HepG2 (cell line): ENCODE measurements around the gene ARFGAP1. TPM values are rescaled to one million over a fixed set of nuclear protein-coding genes. Genes with fewer than 3 reads are reported as not detected.

ENCODE experiments used
- ATAC-seq: fragments of 200-7000 bp; cut with Tn5 transposase; 3 replicates; pipeline ENCODE4 v1.9.1; 2020; ENCODE audit warnings: mild to moderate bottlenecking, moderate library complexity
- BruUV-seq: library from RNA; stranded (reverse); fragments of 400-500 nt; replicated peaks from 2 replicates; lab custom pipeline; 2021; lab: Mats Ljungman, UMichigan
- CTCF ChIA-PET: fragments of 300-600 bp; formaldehyde crosslinking; extraction: SDS; loops from one replicate; lab custom pipeline; 2021; ENCODE audit warnings: low total read pairs, inconsistent platforms, low intra/inter-chr PET ratio; lab: Yijun Ruan, JAX
- POLR2A ChIA-PET: fragments of 350-600 bp; sonication (Branson Sonifier 250); formaldehyde crosslinking; loops from one replicate; lab custom pipeline; 2020; ENCODE audit warnings: antibody characterized with exemption, inconsistent platforms; lab: Yijun Ruan, JAX
- DNase-seq: peaks from one replicate; pipeline ENCODE4 v3.0.0-alpha.2; 2015; ENCODE audit warnings: low spot score
- FAIRE-seq: peaks from 3 replicates; lab custom pipeline; 2011; peaks lifted over from hg19 to GRCh38; lab: Jason Lieb, UNC
- H2AFZ ChIP-seq: one replicate; pipeline ENCODE4 v1.6.1; 2011; ENCODE audit warnings: low read length, inconsistent platforms
- H3K27ac ChIP-seq: fragments of 300-600 bp; 3 replicates; pipeline ENCODE4 v1.8.0; 2011; ENCODE audit warnings: mixed run types, mild to moderate bottlenecking, mixed read lengths, low read length, inconsistent platforms; ENCODE audit not compliant: insufficient read depth; ENCODE audit errors: extremely low read length
- H3K27me3 ChIP-seq, 2 experiments: fragments of 200-600 bp in 1 of 2; 2 replicates in 1 of 2; 3 replicates in 1 of 2; pipeline versions ENCODE4 v1.6.0 to v1.8.0; 2011; ENCODE audit warnings: low read length in 2 of 2, mild to moderate bottlenecking in 2 of 2, moderate library complexity in 2 of 2, inconsistent platforms in 1 of 2; ENCODE audit not compliant: insufficient read depth in 2 of 2, control insufficient read depth in 1 of 2
- H3K36me3 ChIP-seq, 2 experiments: fragments of 200-600 bp in 1 of 2; replicated peaks in 1 of 2; 2 replicates in 1 of 2; 3 replicates in 1 of 2; pipeline versions ENCODE4 v1.5.1 to v1.8.0; 2011; ENCODE audit warnings: low read length in 2 of 2, inconsistent platforms in 1 of 2; ENCODE audit not compliant: insufficient read depth in 2 of 2, control insufficient read depth in 1 of 2
- H3K4me1 ChIP-seq: 2 replicates; pipeline ENCODE4 v1.5.1; 2012; ENCODE audit warnings: low read length, inconsistent platforms; ENCODE audit not compliant: insufficient read depth
- H3K4me2 ChIP-seq: 2 replicates; pipeline ENCODE4 v1.6.0; 2011; ENCODE audit warnings: low read depth, low read length, inconsistent platforms
- H3K4me3 ChIP-seq, 3 experiments: fragments of 200-600 bp in 1 of 3; sonication (generic), shearing (Covaris generic) in 1 of 3; replicated peaks in 1 of 3; 2 replicates each; pipeline ENCODE4 v1.5.1; 2011 to 2016; ENCODE audit warnings: low read length in 3 of 3, inconsistent platforms in 2 of 3, low read depth in 2 of 3, mild to moderate bottlenecking in 2 of 3, control low read depth in 1 of 3, mixed read lengths in 1 of 3; ENCODE audit not compliant: insufficient read depth in 1 of 3
- H3K79me2 ChIP-seq: one replicate; pipeline ENCODE4 v1.6.1; 2011; ENCODE audit warnings: low read length, inconsistent platforms; ENCODE audit not compliant: insufficient read depth
- H3K9ac ChIP-seq: 2 replicates; pipeline ENCODE4 v1.6.0; 2011; ENCODE audit warnings: mild to moderate bottlenecking, low read depth, low read length, inconsistent platforms; ENCODE audit not compliant: insufficient read depth
- H3K9me3 ChIP-seq: 2 replicates; pipeline ENCODE4 v1.5.1; 2012; ENCODE audit warnings: mild to moderate bottlenecking, low read length
- H4K20me1 ChIP-seq: 2 replicates; pipeline ENCODE4 v1.6.0; 2011; ENCODE audit warnings: inconsistent platforms, mild to moderate bottlenecking, low read length, moderate library complexity; ENCODE audit not compliant: insufficient read depth
- AGO2 ChIP-seq: fragments of 200-400 bp; formaldehyde crosslinking; optimal IDR thresholded peaks from 2 replicates; pipeline ENCODE3; 2017; ENCODE audit warnings: mild to moderate bottlenecking, low read depth, low read length, moderate library complexity
- CENPT ChIP-seq: sonication (generic); formaldehyde crosslinking; IDR thresholded peaks from 2 replicates; pipeline ENCODE4 v1.8.0; 2022; ENCODE audit warnings: low read depth, mild to moderate bottlenecking, moderate library complexity, missing genetic modification reagents
- EEA1 ChIP-seq: sonication (generic); formaldehyde crosslinking; IDR thresholded peaks from 2 replicates; pipeline ENCODE4 v1.5.1; 2020; ENCODE audit warnings: mild to moderate bottlenecking, missing genetic modification reagents, borderline replicate concordance
- HOXA3 ChIP-seq: sonication (generic); formaldehyde crosslinking; IDR thresholded peaks from 2 replicates; pipeline ENCODE4 v1.5.0; 2020; ENCODE audit warnings: missing genetic modification reagents
- MAZ ChIP-seq, 2 experiments: sonication (generic) in 1 of 2; formaldehyde crosslinking in 1 of 2; IDR thresholded peaks; 2 replicates each; pipeline versions ENCODE4 v1.5.0 to v1.6.1; 2012 to 2020; ENCODE audit warnings: low read depth in 2 of 2, mild to moderate bottlenecking in 2 of 2, borderline replicate concordance in 1 of 2, improper control_type of control experiment in 1 of 2, low read length in 1 of 2, missing genetic modification reagents in 1 of 2, moderate library complexity in 1 of 2
- MED13 ChIP-seq: sonication (generic); formaldehyde crosslinking; IDR thresholded peaks from 2 replicates; pipeline ENCODE4 v1.5.0; 2020; ENCODE audit warnings: missing genetic modification reagents
- RAD21 ChIP-seq: fragments of 450-650 bp; formaldehyde crosslinking; IDR thresholded peaks from 2 replicates; pipeline ENCODE4 v1.5.0; 2020; ENCODE audit warnings: mild to moderate bottlenecking
- SMAD1 ChIP-seq: sonication (generic); formaldehyde crosslinking; IDR thresholded peaks from 2 replicates; pipeline ENCODE4 v1.4.0; 2020; ENCODE audit warnings: missing genetic modification reagents, low read depth, mild to moderate bottlenecking, borderline replicate concordance
- ZFP90 ChIP-seq: sonication (generic); formaldehyde crosslinking; IDR thresholded peaks from 2 replicates; pipeline ENCODE4 v1.8.0; 2022; ENCODE audit warnings: missing genetic modification reagents, mild to moderate bottlenecking, inconsistent platforms, borderline replicate concordance
- ZNF274 ChIP-seq: sonication (generic); formaldehyde crosslinking; IDR thresholded peaks from 2 replicates; pipeline ENCODE4 v1.5.1; 2020; ENCODE audit warnings: mild to moderate bottlenecking, missing genetic modification reagents
- ZNF331 ChIP-seq: sonication (generic); formaldehyde crosslinking; IDR thresholded peaks from 2 replicates; pipeline ENCODE4 v1.4.0; 2020; ENCODE audit warnings: missing genetic modification reagents
- ZNF556 ChIP-seq: sonication (generic); formaldehyde crosslinking; IDR thresholded peaks from 2 replicates; pipeline ENCODE4 v1.4.0; 2020; ENCODE audit warnings: mild to moderate bottlenecking, missing genetic modification reagents, borderline replicate concordance
- ZNF773 ChIP-seq: sonication (generic); formaldehyde crosslinking; IDR thresholded peaks from 2 replicates; pipeline ENCODE4 v1.4.0; 2020; ENCODE audit warnings: missing genetic modification reagents, borderline replicate concordance
- ZSCAN25 ChIP-seq: sonication (generic); formaldehyde crosslinking; IDR thresholded peaks from 2 replicates; pipeline ENCODE4 v1.8.0; 2022; ENCODE audit warnings: mild to moderate bottlenecking, missing genetic modification reagents
- WGBS: methylation state at CpG from one replicate; pipeline ENCODE4 v1.1.6; 2017; ENCODE audit warnings: low lambda C conversion rate; 5-methylcytosine and 5-hydroxymethylcytosine counted together
- in situ Hi-C: cut with HindIII; loops from 2 replicates; pipeline ENCODE4 v1.10.0; 2017; ENCODE audit warnings: low pct_unique_long_range_greater_than_20kb; ENCODE audit not compliant: extremely low pct_ligation_motif_present
- intact Hi-C: fragments of 100-400 bp; cut with micrococcal nuclease; formaldehyde crosslinking; loops from one replicate; pipeline ENCODE4 v1.10.0; 2022; ENCODE audit not compliant: unreplicated experiment
- polyA plus RNA-seq, 8 experiments: library from polyadenylated mRNA; depleted of rRNA in 3 of 8; stranded (reverse) in 7 of 8; unstranded in 1 of 8; fragments of >200 nt; fragmentation: Illumina TruSeq in 4 of 8; extraction: Trizol in 4 of 8; gene quantifications; 2 replicates each; pipeline versions ENCODE4 v1.2.1 to v1.2.3, GENCODE V29; 2011 to 2016; ENCODE audit warnings: low read depth in 4 of 8, missing spikeins in 1 of 8, mixed read lengths in 1 of 8; ENCODE audit not compliant: insufficient read depth in 1 of 8
- total RNA-seq, 5 experiments: library from RNA; depleted of rRNA; stranded (reverse); fragments of >200 nt; fragmentation: Illumina TruSeq; extraction: Trizol; gene quantifications; 2 replicates each; pipeline ENCODE4 v1.2.3, GENCODE V29; 2016; ENCODE audit warnings: low read depth in 1 of 5
- TF ChIP-seq, protein P1 (sequence below): sonication (generic); formaldehyde crosslinking; IDR thresholded peaks from 2 replicates; pipeline ENCODE4 v1.4.0; 2020; ENCODE audit warnings: missing genetic modification reagents, low read depth, mild to moderate bottlenecking, borderline replicate concordance
- TF ChIP-seq, protein P2 (sequence below): sonication (generic); formaldehyde crosslinking; IDR thresholded peaks from 2 replicates; pipeline ENCODE4 v1.9.0; 2022; ENCODE audit warnings: missing genetic modification reagents, mild to moderate bottlenecking, borderline replicate concordance

Gene ARFGAP1
- total and polyA plus RNA-seq, 2 of the 13 experiments (the other 11 are each of a cell fraction or from before 2014, with no cell fraction given): 132 TPM

DNA sequence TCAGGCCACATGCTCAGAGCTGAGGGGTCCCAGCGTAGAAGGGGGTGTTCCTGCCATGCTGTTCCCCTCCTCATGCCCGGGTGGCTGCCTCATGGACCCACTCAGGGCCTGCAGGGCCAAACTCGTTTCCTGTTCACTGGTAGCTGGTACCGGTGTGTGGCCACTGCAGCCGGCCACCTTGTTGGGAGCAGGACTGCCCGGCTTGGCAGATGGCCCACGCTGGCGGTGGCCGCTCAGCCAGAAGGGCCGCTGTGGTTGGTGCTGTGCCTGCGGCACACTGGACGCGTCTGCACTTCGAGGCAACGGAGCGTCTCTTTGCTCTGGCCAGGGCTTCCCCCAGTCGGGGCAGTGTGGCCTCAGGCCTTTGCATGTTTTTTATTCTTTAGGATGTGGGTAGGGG is 10.3 kb downstream of the ARFGAP1 start (continued):
- TF ChIP-seq MAZ (IDR thresholded peaks at IDR 0.05; ENCODE audit: borderline replicate concordance, low read depth, low read length) (no peak), MAZ (CRISPR knock-in tag; IDR thresholded peaks at IDR 0.05; ENCODE audit: low read depth) (no peak), EEA1 (no peak), ZNF556 (CRISPR knock-in tag) (no peak)
- TF ChIP-seq, protein P1, sequence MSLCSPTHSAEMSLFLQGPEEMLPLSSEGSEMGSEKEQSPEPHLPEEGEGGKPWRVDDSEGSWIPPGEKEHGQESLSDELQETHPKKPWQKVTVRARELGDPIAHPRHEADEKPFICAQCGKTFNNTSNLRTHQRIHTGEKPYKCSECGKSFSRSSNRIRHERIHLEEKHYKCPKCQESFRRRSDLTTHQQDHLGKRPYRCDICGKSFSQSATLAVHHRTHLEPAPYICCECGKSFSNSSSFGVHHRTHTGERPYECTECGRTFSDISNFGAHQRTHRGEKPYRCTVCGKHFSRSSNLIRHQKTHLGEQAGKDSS: no peak

DNA sequence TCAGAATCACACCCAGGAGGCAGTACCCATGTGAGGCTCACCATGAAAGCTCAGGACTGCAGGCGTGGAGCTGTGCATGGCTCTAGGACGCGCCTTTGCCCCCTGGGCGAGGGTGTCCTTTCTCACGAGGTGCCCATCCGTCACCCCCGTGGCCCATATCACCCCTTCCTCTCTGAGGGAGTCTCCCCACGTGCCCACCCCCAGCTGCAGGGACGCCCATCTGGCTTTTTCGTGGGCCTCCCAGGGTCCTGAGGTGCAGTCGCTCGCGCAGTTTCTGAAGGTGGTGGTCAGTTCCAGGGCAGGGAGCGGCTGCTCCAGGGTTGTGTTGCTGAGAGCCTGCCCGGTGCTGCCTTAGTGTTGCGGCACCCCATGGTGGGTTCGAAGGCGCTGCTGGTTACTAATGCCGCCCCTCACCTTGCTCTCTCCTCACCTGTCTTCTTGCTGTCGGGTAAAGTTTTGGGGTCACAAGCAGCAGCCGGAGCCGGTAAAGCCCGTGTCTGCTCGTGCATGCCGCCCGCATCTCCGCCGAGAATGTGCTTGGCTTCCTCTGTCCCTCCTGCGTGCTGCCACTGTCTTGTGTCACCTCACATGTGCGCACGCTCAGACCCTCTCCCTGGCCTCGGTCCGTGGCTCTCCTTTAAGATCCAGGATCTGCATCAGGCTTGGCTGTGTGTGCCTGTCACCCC is 10.9 kb downstream of the ARFGAP1 start:
- Histone ChIP-seq H3K27ac (no peak overlapping the region), H2AFZ (no peak overlapping the region), H3K9ac (no peak overlapping the region), H4K20me1 (peaks cover 1% of the 10 kb centered on the region; the same call in 1 of the 2 replicates), H3K36me3 (peaks cover 46 to 76% of the 10 kb centered on the region in 2 experiments), H3K79me2 (no peaks in the 10 kb centered on the region), H3K4me1 (no peaks in the 10 kb centered on the region), H3K9me3 (no peaks in the 10 kb centered on the region), H3K27me3 (no peaks in the 10 kb centered on the region), H3K4me3 (no peak overlapping the region), H3K4me2 (no peak overlapping the region)
- ChIA-PET POLR2A (interaction anchor here (1.5 kb wide), 1 partner anchor 11 kb away, joined by 4 read pairs; the partner anchor contains the start of gene ARFGAP1), CTCF (no interaction called here)
- no peak for DNase-seq
- no peak for FAIRE-seq
- no peak for ATAC-seq
- 96% methylated on average over 33 of the region's 33 CpGs for WGBS
- in situ Hi-C loops (no loop called here), intact Hi-C loops (no loop called here)
- BruUV-seq: no TSS peak
- TF ChIP-seq ZNF331 (CRISPR knock-in tag) (no peak), SMAD1 (no peak), ZFP90 (no peak), RAD21 (CRISPR knock-in tag) (no peak), HOXA3 (CRISPR knock-in tag) (no peak), ZNF773 (CRISPR knock-in tag) (no peak), ZNF274 (no peak), MED13 (CRISPR knock-in tag) (no peak), CENPT (CRISPR knock-in tag) (peak; percentile 38; the same call in 1 of the 2 replicates), AGO2 (peak; percentile 93), ZSCAN25 (no peak)
- TF ChIP-seq, protein P2, sequence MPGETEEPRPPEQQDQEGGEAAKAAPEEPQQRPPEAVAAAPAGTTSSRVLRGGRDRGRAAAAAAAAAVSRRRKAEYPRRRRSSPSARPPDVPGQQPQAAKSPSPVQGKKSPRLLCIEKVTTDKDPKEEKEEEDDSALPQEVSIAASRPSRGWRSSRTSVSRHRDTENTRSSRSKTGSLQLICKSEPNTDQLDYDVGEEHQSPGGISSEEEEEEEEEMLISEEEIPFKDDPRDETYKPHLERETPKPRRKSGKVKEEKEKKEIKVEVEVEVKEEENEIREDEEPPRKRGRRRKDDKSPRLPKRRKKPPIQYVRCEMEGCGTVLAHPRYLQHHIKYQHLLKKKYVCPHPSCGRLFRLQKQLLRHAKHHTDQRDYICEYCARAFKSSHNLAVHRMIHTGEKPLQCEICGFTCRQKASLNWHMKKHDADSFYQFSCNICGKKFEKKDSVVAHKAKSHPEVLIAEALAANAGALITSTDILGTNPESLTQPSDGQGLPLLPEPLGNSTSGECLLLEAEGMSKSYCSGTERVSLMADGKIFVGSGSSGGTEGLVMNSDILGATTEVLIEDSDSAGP: 0 out of 2 replicates have a peak, but pooled peaks have one; percentile 27
